H9 (cell line): ENCODE results near the gene TTC28. TPM values are rescaled to one million over a fixed set of nuclear protein-coding genes. Genes with fewer than 3 reads are reported as not detected.

Experiments used
- DNase-seq: peaks from one replicate; pipeline ENCODE4 v3.0.0-alpha.2; 2017
- H2AFZ ChIP-seq: one replicate; pipeline ENCODE4 v1.6.1; 2013; ENCODE audit warnings: mild to moderate bottlenecking, low read length, control low read depth, moderate library complexity
- H2AK5ac ChIP-seq: 2 replicates; pipeline ENCODE4 v1.6.1; 2013; ENCODE audit warnings: low read length, control low read depth, mixed read lengths; ENCODE audit not compliant: insufficient read length
- H2BK120ac ChIP-seq: one replicate; pipeline ENCODE4 v1.6.1; 2013; ENCODE audit warnings: low read depth, mild to moderate bottlenecking, low read length, control low read depth, inconsistent platforms; ENCODE audit not compliant: poor library complexity, severe bottlenecking
- H2BK12ac ChIP-seq: 2 replicates; pipeline ENCODE4 v1.6.1; 2013; ENCODE audit warnings: low read length, control low read depth, mixed read lengths, low read depth; ENCODE audit not compliant: insufficient read length
- H2BK15ac ChIP-seq: 2 replicates; pipeline ENCODE4 v1.6.1; 2013; ENCODE audit warnings: low read depth, low read length, control low read depth
- H2BK20ac ChIP-seq: one replicate; pipeline ENCODE4 v1.6.1; 2013; ENCODE audit warnings: low read depth, mild to moderate bottlenecking, low read length, control low read depth, inconsistent platforms; ENCODE audit not compliant: poor library complexity, severe bottlenecking
- H2BK5ac ChIP-seq: 2 replicates; pipeline ENCODE4 v1.6.1; 2013; ENCODE audit warnings: low read length, control low read depth, mixed read lengths; ENCODE audit not compliant: insufficient read length
- H3K14ac ChIP-seq: 2 replicates; pipeline ENCODE4 v1.6.1; 2013; ENCODE audit warnings: low read length, control low read depth; ENCODE audit not compliant: insufficient read depth
- H3K18ac ChIP-seq: 2 replicates; pipeline ENCODE4 v1.6.1; 2013; ENCODE audit warnings: low read depth, mild to moderate bottlenecking, mixed read lengths, low read length, control low read depth; ENCODE audit not compliant: insufficient read length
- H3K23ac ChIP-seq: 2 replicates; pipeline ENCODE4 v1.6.1; 2013; ENCODE audit warnings: low read length, control low read depth, mixed read lengths, low read depth; ENCODE audit not compliant: insufficient read length
- H3K23me2 ChIP-seq: 2 replicates; pipeline ENCODE4 v1.6.1; 2013; ENCODE audit warnings: low read depth, mild to moderate bottlenecking, mixed read lengths, low read length, control low read depth; ENCODE audit not compliant: insufficient read length, poor library complexity, severe bottlenecking
- H3K27ac ChIP-seq: 2 replicates; pipeline ENCODE4 v1.5.1; 2013; ENCODE audit warnings: low read length, control low read depth, mixed read lengths, low read depth; ENCODE audit not compliant: insufficient read length
- H3K27me3 ChIP-seq: 2 replicates; pipeline ENCODE4 v1.6.1; 2013; ENCODE audit warnings: low read length, control low read depth, inconsistent platforms; ENCODE audit not compliant: insufficient read depth
- H3K4ac ChIP-seq: 2 replicates; pipeline ENCODE4 v1.6.1; 2013; ENCODE audit warnings: low read depth, mild to moderate bottlenecking, control low read depth, inconsistent platforms, low read length, moderate library complexity
- H3K4me1 ChIP-seq: 2 replicates; pipeline ENCODE4 v1.6.1; 2013; ENCODE audit warnings: low read length, control low read depth, inconsistent platforms; ENCODE audit not compliant: insufficient read depth
- H3K4me2 ChIP-seq: 2 replicates; pipeline ENCODE4 v1.6.1; 2013; ENCODE audit warnings: low read length, control low read depth, mixed read lengths; ENCODE audit not compliant: insufficient read length, insufficient read depth
- H3K56ac ChIP-seq: 2 replicates; pipeline ENCODE4 v1.6.1; 2013; ENCODE audit warnings: low read depth, mild to moderate bottlenecking, mixed read lengths, low read length, control low read depth; ENCODE audit not compliant: insufficient read length
- H3K79me1 ChIP-seq: 2 replicates; pipeline ENCODE4 v1.6.1; 2013; ENCODE audit warnings: low read depth, mild to moderate bottlenecking, moderate library complexity, low read length, control low read depth, inconsistent platforms; ENCODE audit not compliant: insufficient read depth, poor library complexity, severe bottlenecking
- H3K79me2 ChIP-seq: 2 replicates; pipeline ENCODE4 v1.6.1; 2013; ENCODE audit warnings: low read length, control low read depth, inconsistent platforms; ENCODE audit not compliant: insufficient read depth
- H3K9ac ChIP-seq: 2 replicates; pipeline ENCODE4 v1.6.1; 2013; ENCODE audit warnings: low read length, control low read depth, mixed read lengths; ENCODE audit not compliant: insufficient read length; ENCODE audit errors: extremely low read depth
- H3K9me3 ChIP-seq: one replicate; pipeline ENCODE4 v1.6.1; 2013; ENCODE audit warnings: low read depth, low read length, inconsistent platforms; ENCODE audit not compliant: control insufficient read depth
- H3T11ph ChIP-seq: one replicate; pipeline ENCODE4 v1.6.1; 2013; ENCODE audit warnings: mild to moderate bottlenecking, low read length, control low read depth, inconsistent platforms
- H4K20me1 ChIP-seq: one replicate; pipeline ENCODE4 v1.6.1; 2013; ENCODE audit not compliant: control insufficient read depth, insufficient read length, insufficient read depth
- H4K5ac ChIP-seq: 2 replicates; pipeline ENCODE4 v1.6.1; 2013; ENCODE audit warnings: low read depth, mild to moderate bottlenecking, mixed read lengths, low read length, control low read depth; ENCODE audit not compliant: insufficient read length
- H4K8ac ChIP-seq: replicated peaks from 2 replicates; pipeline ENCODE4 v1.6.1; 2013; ENCODE audit warnings: low read length, control low read depth, mixed read lengths, low read depth; ENCODE audit not compliant: insufficient read length
- H4K91ac ChIP-seq: 2 replicates; pipeline ENCODE4 v1.6.1; 2013; ENCODE audit warnings: low read depth, mild to moderate bottlenecking, moderate library complexity, mixed read lengths, low read length, control low read depth; ENCODE audit not compliant: insufficient read length
- H3K27ac Mint-ChIP-seq, 3 experiments: 2 replicates in 2 of 3; 3 replicates in 1 of 3; pipeline ENCODE4 v1.8.0; 2020 to 2021; ENCODE audit warnings: mixed read lengths in 3 of 3, mild to moderate bottlenecking in 1 of 3, moderate library complexity in 1 of 3
- H3K27me3 Mint-ChIP-seq: 2 replicates; pipeline ENCODE4 v1.8.0; 2021; ENCODE audit warnings: low read depth, mild to moderate bottlenecking, moderate library complexity, mixed read lengths
- H3K36me3 Mint-ChIP-seq, 3 experiments: 2 replicates in 2 of 3; 3 replicates in 1 of 3; pipeline ENCODE4 v1.8.0; 2020 to 2021; ENCODE audit warnings: low read depth in 3 of 3, mixed read lengths in 3 of 3; ENCODE audit not compliant: insufficient read depth in 1 of 3
- H3K4me1 Mint-ChIP-seq, 2 experiments: 2 replicates each; pipeline ENCODE4 v1.8.0; 2020; ENCODE audit warnings: mixed read lengths in 2 of 2
- H3K4me3 Mint-ChIP-seq, 2 experiments: 2 replicates in 1 of 2; 3 replicates in 1 of 2; pipeline ENCODE4 v1.8.0; 2020 to 2021; ENCODE audit warnings: mild to moderate bottlenecking in 2 of 2, mixed read lengths in 2 of 2, moderate library complexity in 1 of 2
- H3K9me3 Mint-ChIP-seq, 2 experiments: 2 replicates in 1 of 2; 3 replicates in 1 of 2; pipeline ENCODE4 v1.8.0; 2020; ENCODE audit warnings: mild to moderate bottlenecking in 2 of 2, mixed read lengths in 2 of 2, moderate library complexity in 1 of 2
- CTCF ChIP-seq: fragments of 200-600 bp; sonication (generic); conservative IDR thresholded peaks from 3 replicates; pipeline ENCODE4 v1.8.0; 2021; ENCODE audit warnings: antibody characterized with exemption, mild to moderate bottlenecking
- WGBS: extraction: QIAGEN DNeasy Blood & Tissue Kit; methylation state at CpG from one replicate; pipeline ENCODE4 v1.1.7; 2013; ENCODE audit warnings: missing lambda C conversion rate, low lambda C conversion rate, mixed read lengths; ENCODE audit not compliant: insufficient read length; ENCODE audit errors: extremely low coverage; 5-methylcytosine and 5-hydroxymethylcytosine counted together
- total RNA-seq: library from RNA; stranded (reverse); gene quantifications from 2 replicates; pipeline ENCODE4 v1.2.1, GENCODE V29; 2021

Gene TTC28
- total RNA-seq, 1 experiment from 2014 or later: 13.6 TPM

GRCh38 chr22:28477556-28477955 lies 202.1 kb downstream of the TTC28 start:
- Mint-ChIP-seq H3K27ac (0 out of 7 replicates have a peak overlapping the region, but pooled peaks of 1 of the 3 experiments have one; percentile 34), H3K36me3 (no peaks in the 10 kb centered on the region; a peak in 2 of 7 replicates), H3K4me3 (no peak overlapping the region), H3K4me1 (peaks cover 10 to 15% of the 10 kb centered on the region in 2 experiments), H3K27me3 (no peaks in the 10 kb centered on the region), H3K9me3 (no peaks in the 10 kb centered on the region)
- no peaks in the 10 kb centered on the region for H4K20me1 ChIP-seq
- no peak overlapping the region for H3K23ac ChIP-seq
- H3K79me1 ChIP-seq: no peaks in the 10 kb centered on the region
- H2BK20ac ChIP-seq: no peak overlapping the region
- H3K79me2 ChIP-seq: no peaks in the 10 kb centered on the region
- no peak overlapping the region for H2BK12ac ChIP-seq
- no CpG with 5 or more reads among the region's 1 CpG for WGBS
- no peaks in the 10 kb centered on the region for H3K9me3 ChIP-seq
- H3K23me2 ChIP-seq: no peaks in the 10 kb centered on the region
- H3K27ac ChIP-seq: no peak overlapping the region
- no peak overlapping the region for H2AK5ac ChIP-seq
- no peaks in the 10 kb centered on the region; the same call in 1 of the 2 replicates for H3K4me1 ChIP-seq
- no peak overlapping the region for H3K4me2 ChIP-seq
- no peak overlapping the region for H3K9ac ChIP-seq
- no peak overlapping the region for H3K4ac ChIP-seq
- H3T11ph ChIP-seq: no peak overlapping the region
- no peak overlapping the region for H2AFZ ChIP-seq
- H3K18ac ChIP-seq: no peak overlapping the region
- H2BK120ac ChIP-seq: no peak overlapping the region
- H4K8ac ChIP-seq: no peak overlapping the region
- no peak for DNase-seq
- H4K5ac ChIP-seq: no peak overlapping the region
- no peak overlapping the region for H3K14ac ChIP-seq
- no peak overlapping the region for H3K56ac ChIP-seq
- no peaks in the 10 kb centered on the region for H3K27me3 ChIP-seq
- H4K91ac ChIP-seq: no peak overlapping the region
- H2BK5ac ChIP-seq: no peak overlapping the region
- no peak for TF ChIP-seq CTCF
- H2BK15ac ChIP-seq: no peak overlapping the region
